ENCODE data around the gene SNX4. TPM values are rescaled to one million over a fixed set of nuclear protein-coding genes. Genes with fewer than 3 reads are reported as not detected.

Gene SNX4
- total RNA-seq, 1 donor from 2014 or later: 41.4 TPM

DNA sequence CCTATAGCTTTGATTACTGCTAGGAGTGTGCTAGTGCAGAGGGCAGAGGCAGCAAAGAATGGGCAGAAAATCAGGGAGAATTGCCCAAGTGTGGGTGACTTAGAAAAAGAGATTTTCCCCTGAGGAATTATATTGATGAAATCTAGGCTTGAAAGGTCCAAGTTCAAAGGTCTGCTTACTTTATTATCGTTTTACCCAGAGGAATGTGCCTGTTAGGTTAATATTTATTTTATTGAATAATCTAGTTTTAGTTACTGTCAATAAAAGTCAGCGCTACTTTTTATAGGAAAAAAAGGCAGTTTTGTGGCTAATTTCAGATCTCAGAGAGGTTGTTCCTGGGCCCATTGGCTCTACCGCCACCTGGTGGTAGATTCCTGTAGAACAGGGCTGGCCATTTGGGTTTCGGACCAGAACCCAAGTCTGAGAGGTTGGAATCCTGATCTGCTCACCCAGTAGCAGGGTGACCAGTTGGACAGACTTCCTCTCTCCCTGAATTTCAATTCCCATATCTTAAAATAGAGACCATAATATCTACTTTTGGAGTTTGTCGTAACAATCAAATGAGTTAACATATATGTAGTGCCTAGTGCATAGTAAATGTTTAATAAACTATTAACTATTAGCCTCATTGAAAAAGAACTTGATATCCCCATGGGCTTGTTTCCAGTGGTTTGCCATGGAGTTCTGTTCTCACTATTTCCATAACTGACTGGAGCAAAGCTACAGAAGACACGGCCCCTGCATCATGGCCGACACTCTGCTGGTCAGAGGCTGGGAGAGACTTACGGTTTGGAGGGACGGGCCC, 82.2 kb downstream of the SNX4 start:
- H3K27me3 ChIP-seq: no peaks in the 10 kb centered on the region
- H3K36me3 ChIP-seq: no peaks in the 10 kb centered on the region
- H3K4me3 ChIP-seq: no peak overlapping the region
- no peak overlapping the region for H3K27ac ChIP-seq
- ATAC-seq (peak; percentile 78), DNase-seq (no peak)
- H3K4me1 ChIP-seq: no peaks in the 10 kb centered on the region
- H3K9me3 ChIP-seq: no peaks in the 10 kb centered on the region
- intact Hi-C loops (cut with DNase I): loop anchor here (10.0 kb wide), 2 partner anchors 443 to 503 kb away; partner anchors contain the start of gene MUC13
- TF ChIP-seq, protein P1, sequence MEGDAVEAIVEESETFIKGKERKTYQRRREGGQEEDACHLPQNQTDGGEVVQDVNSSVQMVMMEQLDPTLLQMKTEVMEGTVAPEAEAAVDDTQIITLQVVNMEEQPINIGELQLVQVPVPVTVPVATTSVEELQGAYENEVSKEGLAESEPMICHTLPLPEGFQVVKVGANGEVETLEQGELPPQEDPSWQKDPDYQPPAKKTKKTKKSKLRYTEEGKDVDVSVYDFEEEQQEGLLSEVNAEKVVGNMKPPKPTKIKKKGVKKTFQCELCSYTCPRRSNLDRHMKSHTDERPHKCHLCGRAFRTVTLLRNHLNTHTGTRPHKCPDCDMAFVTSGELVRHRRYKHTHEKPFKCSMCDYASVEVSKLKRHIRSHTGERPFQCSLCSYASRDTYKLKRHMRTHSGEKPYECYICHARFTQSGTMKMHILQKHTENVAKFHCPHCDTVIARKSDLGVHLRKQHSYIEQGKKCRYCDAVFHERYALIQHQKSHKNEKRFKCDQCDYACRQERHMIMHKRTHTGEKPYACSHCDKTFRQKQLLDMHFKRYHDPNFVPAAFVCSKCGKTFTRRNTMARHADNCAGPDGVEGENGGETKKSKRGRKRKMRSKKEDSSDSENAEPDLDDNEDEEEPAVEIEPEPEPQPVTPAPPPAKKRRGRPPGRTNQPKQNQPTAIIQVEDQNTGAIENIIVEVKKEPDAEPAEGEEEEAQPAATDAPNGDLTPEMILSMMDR (IDR thresholded peaks at IDR 0.05): peak; percentile 99

DNA sequence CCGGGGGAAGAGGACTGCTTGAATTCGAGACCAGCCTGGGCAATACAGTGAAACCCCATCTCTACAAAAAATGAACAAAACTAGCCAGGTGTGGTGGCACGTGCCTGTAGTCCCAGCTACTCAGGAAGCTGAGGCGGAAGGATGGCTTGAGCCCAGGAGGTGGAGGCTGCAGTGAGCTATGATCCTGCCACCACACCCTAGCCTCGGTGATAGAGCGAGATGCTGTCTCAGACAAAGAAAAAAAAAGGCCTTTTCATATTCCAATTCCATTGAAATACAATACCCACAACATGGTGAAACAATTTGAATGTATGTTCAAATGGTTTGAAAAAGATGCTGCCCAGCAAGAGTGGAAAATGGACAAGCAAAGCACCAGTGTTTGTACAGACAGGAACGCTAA, 83.1 kb downstream of the SNX4 start:
- intact Hi-C loops (cut with DNase I): loop anchor here (10.0 kb wide), 2 partner anchors 442 to 502 kb away; partner anchors contain the start of gene MUC13
- no peaks in the 10 kb centered on the region for H3K27me3 ChIP-seq

DNA sequence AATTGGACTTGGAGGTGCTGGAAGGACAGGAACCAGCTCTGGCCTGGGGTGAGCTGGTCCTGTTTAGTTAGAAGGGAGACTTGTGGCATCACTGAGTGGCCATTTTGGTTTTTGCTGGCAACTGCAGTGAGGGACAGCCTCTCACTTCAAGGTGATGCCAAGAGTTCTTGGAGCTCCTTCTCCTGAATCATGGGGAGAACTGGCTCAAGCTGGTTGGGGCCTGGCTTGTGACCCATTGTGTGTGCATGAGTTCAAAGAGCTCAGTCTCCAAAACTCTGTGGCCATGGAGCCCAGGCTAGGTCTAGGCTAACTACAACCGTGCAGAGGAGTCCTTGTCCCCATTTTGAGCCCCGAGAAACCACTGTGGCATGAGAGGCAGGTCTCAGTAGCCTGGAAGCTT, 84.8 kb downstream of the SNX4 start:
- intact Hi-C loops (cut with DNase I): loop anchor here (10.0 kb wide), 2 partner anchors 440 to 500 kb away; partner anchors contain the start of gene MUC13
- no peaks in the 10 kb centered on the region for H3K9me3 ChIP-seq

More for the DNA sequence above, 83.1 kb downstream of the SNX4 start:
- Histone ChIP-seq H3K4me3 (no peak overlapping the region), H3K4me1 (no peaks in the 10 kb centered on the region), H3K9me3 (no peaks in the 10 kb centered on the region), H3K27ac (no peak overlapping the region), H3K36me3 (no peaks in the 10 kb centered on the region)
- TF ChIP-seq, protein P1 (IDR thresholded peaks at IDR 0.05): no peak
- ATAC-seq (no peak), DNase-seq (no peak)

DNA sequence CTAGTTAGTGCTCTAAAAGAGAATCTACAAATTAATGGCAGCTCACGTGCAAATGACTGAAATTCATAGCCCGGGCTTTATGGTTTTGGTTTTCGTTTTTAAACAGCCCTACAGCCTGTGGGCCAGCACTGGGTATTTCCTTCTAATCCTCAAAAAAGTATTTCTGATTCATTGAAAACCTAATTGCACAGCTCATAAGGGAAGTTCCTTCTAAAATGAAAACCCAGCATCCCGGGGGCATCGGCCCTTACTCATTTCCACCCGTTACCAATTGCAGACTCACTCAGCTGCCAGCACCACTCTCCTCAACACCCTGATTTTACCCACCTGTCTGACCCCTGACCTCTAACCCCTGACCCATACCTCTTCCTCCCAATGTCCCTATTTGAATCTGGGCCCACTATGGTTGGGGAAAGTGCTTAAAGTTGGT, 85.4 kb downstream of the SNX4 start:
- Histone ChIP-seq H3K4me3 (no peak overlapping the region), H3K9me3 (no peaks in the 10 kb centered on the region), H3K4me1 (no peaks in the 10 kb centered on the region), H3K27me3 (no peaks in the 10 kb centered on the region), H3K27ac (no peak overlapping the region), H3K36me3 (no peaks in the 10 kb centered on the region)
- no peak for ATAC-seq
- DNase-seq: no peak
- intact Hi-C loops (cut with DNase I): loop anchor here (10.0 kb wide), 2 partner anchors 440 to 500 kb away; partner anchors contain the start of gene MUC13
- TF ChIP-seq, protein P1 (IDR thresholded peaks at IDR 0.05): no peak

More for the DNA sequence above, 84.8 kb downstream of the SNX4 start:
- H3K27me3 ChIP-seq: no peaks in the 10 kb centered on the region
- H3K4me3 ChIP-seq: no peak overlapping the region
- no peak for DNase-seq
- H3K36me3 ChIP-seq: no peaks in the 10 kb centered on the region
- ATAC-seq: no peak
- TF ChIP-seq, protein P1 (IDR thresholded peaks at IDR 0.05): no peak
- no peaks in the 10 kb centered on the region for H3K4me1 ChIP-seq
- no peak overlapping the region for H3K27ac ChIP-seq

DNA sequence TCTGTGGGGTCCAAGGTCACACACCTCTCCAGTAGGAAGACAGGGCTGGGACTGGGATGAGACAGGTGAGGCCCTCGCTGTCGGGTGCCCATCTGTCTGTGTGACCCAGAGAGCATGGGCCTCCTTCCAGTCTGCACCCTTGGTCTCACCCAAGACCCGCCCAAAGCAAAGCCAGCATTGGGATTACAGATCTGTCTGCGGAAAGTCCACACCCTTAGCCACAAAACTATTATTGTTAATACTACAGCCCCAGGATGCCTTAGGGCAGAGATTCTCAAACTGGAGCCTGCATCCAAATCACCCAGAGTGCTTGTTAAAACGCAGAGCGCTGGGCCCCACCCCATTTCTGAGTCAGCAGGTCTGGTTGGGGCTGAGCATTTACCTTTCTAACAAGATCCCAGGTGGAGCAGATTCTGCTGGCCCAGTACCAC, 86.4 kb downstream of the SNX4 start:
- no peak overlapping the region for H3K4me3 ChIP-seq
- no peak for DNase-seq
- no peaks in the 10 kb centered on the region for H3K9me3 ChIP-seq
- peak; percentile 24 for ATAC-seq
- H3K27me3 ChIP-seq: no peaks in the 10 kb centered on the region
- intact Hi-C loops (cut with DNase I): loop anchor here (10.0 kb wide), 2 partner anchors 439 to 499 kb away; partner anchors contain the start of gene MUC13
- H3K27ac ChIP-seq: no peak overlapping the region
- H3K36me3 ChIP-seq: no peaks in the 10 kb centered on the region
- TF ChIP-seq, protein P1 (IDR thresholded peaks at IDR 0.05): no peak
- no peaks in the 10 kb centered on the region for H3K4me1 ChIP-seq

All from upper lobe of right lung (tissue), 1 donor.